GM04503 (cell line): ENCODE measurements around the gene MAD1L1.
A peak's percentile ranks its signal among the peaks of the same experiment; 100 is the strongest.

ENCODE experiments used
- DNase-seq: peaks from one replicate; pipeline ENCODE4 v3.0.0-alpha.2; 2012; ENCODE audit warnings: low read depth

MAD1L1 gene

GRCh38 chr7:1814089-1814811 lies 418.5 kb downstream of the MAD1L1 start:
- DNase-seq, result no peak

GRCh38 chr7:1813394-1814088 lies 419.2 kb downstream of the MAD1L1 start:
- DNase-seq, result no peak

- DNase-seq, result no peak
Observed at GRCh38 chr7:1812509-1813393, 420.0 kb downstream of the MAD1L1 start.

GRCh38 chr7:1811850-1812508 lies 420.8 kb downstream of the MAD1L1 start:
- no peak for DNase-seq

- DNase-seq, result no peak
Observed at GRCh38 chr7:1810961-1811849, 421.5 kb downstream of the MAD1L1 start.

DNA sequence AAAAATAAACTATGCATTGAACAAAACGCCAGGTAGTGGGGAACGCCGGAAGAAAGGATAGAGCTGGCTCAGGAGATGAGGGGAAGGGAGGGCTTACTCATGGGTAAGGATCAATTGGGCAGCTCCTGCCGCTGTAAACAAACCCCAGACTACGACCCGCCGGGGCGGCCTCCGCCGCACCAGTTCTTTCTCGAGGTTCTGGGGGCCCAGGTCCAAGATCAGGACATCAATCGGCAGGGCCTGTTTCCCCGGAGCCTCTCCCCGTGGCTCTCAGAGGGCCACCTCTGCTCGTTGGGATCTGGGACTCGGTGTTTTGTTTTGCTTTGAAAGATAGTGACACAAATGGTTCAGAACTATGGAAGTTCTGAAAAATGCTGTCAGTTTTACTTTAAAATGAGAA lies 422.2 kb downstream of the MAD1L1 start:
- no peak for DNase-seq

DNA sequence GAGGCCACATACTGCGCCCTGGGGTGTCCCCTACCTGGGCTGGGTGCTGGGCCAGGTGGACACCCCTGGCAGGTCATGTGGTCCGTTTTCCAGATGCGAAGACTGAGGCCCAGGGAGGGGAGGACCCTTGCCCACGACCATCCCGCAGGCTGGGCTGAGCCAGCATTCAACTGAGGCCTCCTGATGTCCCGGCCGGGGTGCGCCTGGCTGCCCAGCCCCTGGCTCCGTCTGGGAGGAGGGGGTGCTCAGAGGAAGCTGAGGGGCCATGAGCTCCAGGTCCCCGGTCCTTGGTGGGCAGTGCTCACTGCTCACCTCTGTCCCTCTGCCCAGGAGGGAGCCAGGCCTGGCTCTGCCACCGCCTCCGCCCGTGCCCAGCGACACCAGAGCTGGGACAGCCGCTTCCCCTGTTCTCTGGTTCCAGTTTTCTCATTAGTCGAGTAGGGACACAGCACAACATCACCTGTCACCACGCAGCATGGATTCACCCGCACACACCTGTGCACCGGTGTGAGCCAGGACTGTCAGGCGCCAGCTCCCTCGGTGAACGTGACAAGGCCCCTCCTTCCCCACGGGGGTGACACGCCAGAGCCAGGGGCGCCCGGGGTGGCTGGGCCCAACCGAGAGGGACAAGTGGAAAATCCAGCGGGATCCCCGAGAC lies 423.0 kb downstream of the MAD1L1 start:
- no peak for DNase-seq

GRCh38 chr7:1809070-1809469 lies 423.7 kb downstream of the MAD1L1 start:
- no peak for DNase-seq

GRCh38 chr7:1807821-1808600 lies 424.7 kb downstream of the MAD1L1 start:
- no peak for DNase-seq

- DNase-seq, result no peak
Observed at GRCh38 chr7:1806354-1806753, 426.4 kb downstream of the MAD1L1 start.

DNA sequence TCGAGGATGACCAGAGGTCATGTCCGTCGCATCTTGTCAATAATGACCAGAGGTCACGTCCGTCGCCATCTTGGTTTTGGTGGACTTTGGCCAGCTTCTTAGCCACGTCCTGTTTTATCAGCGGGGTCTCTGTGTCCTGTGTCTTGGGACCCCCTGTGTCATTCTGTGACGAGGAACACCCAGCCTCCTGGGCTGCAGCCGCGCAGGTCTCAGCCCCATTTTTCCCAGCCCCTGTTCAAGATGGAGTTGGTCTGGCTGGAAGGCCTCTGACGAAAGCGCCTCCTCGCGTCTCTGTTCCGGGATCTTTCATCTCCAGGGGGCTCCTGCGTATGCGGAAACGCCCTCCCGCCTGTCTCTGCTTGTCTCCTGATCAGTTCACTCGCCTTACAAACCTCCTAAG lies 428.4 kb downstream of the MAD1L1 start:
- DNase-seq, result no peak

GRCh38 chr7:1802899-1803298 lies 429.8 kb downstream of the MAD1L1 start:
- DNase-seq, result no peak

- peak; percentile 18 for DNase-seq
Observed at GRCh38 chr7:1800902-1801301, 431.8 kb downstream of the MAD1L1 start.

GRCh38 chr7:1798191-1798590 lies 434.6 kb downstream of the MAD1L1 start:
- DNase-seq, result no peak

DNA sequence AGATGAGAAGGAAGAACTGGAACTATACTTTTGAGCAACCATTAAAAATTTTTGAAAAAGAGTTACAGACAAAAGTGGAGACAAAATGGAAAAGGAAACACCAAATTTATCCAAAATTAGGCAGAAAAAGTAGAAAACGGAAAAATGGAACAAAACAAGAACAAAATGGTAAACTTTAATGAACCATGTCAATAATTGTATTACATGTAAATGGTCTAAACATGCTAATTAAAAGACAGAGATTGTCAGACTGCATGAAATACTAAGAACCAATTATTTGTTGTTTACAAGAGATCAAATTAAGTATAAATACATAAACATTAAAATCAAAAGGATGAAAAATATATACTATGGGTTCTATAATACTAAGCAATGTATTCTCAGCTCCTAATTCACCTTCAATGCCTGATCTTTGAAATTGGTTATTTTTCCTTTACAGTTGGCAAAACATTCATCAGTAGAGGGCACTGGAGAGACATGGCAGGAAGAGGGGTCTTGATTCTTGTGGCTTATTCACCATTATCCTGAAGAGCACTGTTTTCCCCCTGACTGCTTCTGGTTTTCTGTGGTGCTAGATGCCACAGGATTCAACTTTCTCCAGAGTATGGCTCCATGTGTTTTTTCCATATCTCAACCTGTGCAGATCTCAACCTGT lies 437.7 kb downstream of the MAD1L1 start:
- DNase-seq, result no peak

- no peak for DNase-seq
Observed at GRCh38 chr7:1787681-1788235, 445.0 kb downstream of the MAD1L1 start.

- DNase-seq, result no peak
Observed at GRCh38 chr7:1787241-1787640, 445.5 kb downstream of the MAD1L1 start.

DNA sequence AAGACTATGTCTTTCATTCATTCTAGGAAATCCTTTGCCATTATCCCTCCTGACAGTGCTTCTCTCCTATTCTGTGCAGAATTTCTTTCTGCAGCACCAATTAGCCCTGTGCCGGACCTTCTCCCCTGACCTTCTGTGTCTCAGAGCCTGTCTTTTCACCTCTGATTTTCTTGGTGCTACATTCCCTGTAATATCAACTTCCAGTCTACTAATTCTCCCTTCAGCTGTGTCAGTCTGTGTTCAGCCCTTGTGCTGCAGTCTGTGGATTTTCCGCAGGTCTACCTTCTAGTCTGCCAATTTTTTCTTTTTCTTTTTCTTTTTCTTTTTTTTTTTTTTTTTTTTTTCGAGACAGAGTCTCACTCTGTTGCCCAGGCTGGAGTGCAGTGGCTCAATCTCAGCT lies 446.9 kb downstream of the MAD1L1 start:
- DNase-seq, result no peak

DNA sequence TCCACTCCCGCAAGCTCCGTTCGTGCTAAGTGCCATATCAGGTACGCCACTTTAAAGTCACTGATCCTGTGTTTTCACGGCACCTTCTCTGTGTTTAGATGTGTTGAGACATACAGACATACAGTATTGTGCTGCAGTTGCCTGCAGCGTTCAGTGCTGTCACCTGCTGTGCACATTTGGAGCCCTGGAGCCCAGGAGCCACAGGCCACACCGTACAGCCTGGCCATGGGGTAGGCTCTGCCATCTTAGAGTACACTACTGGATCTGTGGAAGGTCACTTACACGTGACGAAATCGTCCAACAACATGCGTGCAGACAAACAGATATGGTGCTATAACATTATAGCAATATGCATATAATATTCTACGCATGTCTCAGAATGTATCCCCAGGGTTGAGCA lies 451.4 kb downstream of the MAD1L1 start:
- no peak for DNase-seq
